Upper lobe of left lung (tissue), 6 donors: ENCODE data around the gene CHIC2. TPM values are rescaled to one million over a fixed set of nuclear protein-coding genes. Genes with fewer than 3 reads are reported as not detected.

Source experiments
- ATAC-seq, 2 donors: fragments of 200-7000 bp; cut with Tn5 transposase; one replicate each; pipeline ENCODE4 v1.9.1; 2022; ENCODE audit warnings: mild to moderate bottlenecking in 2 of 2, moderate library complexity in 2 of 2; ENCODE audit not compliant: low FRiP score in 2 of 2
- DNase-seq, 2 donors: peaks; one replicate each; pipeline ENCODE4 v3.0.0-alpha.2; 2019 to 2020
- H3K27ac ChIP-seq, 4 donors: fragments of 200-600 bp; sonication (generic); one replicate each; pipeline ENCODE4 v1.5.1; 2016 to 2019
- H3K27me3 ChIP-seq, 4 donors: fragments of 200-600 bp; sonication (generic); one replicate each; pipeline ENCODE4 v1.5.1; 2017 to 2019
- H3K36me3 ChIP-seq, 4 donors: fragments of 200-600 bp; sonication (generic); one replicate each; pipeline ENCODE4 v1.5.1; 2016 to 2019
- H3K4me1 ChIP-seq, 4 donors: fragments of 200-600 bp; sonication (generic); one replicate each; pipeline ENCODE4 v1.5.1; 2018 to 2019
- H3K4me3 ChIP-seq, 4 donors: fragments of 200-600 bp; sonication (generic); one replicate each; pipeline ENCODE4 v1.5.1; 2017 to 2019; ENCODE audit warnings: mild to moderate bottlenecking in 2 of 4, moderate library complexity in 1 of 4
- H3K9me3 ChIP-seq, 4 donors: fragments of 200-600 bp; sonication (generic); one replicate each; pipeline ENCODE4 v1.5.1; 2018 to 2019
- EP300 ChIP-seq, 4 donors: sonication (generic); formaldehyde crosslinking; IDR thresholded peaks; one replicate each; pipeline ENCODE4 v1.5.1; 2017; ENCODE audit warnings: antibody characterized with exemption in 4 of 4, control low read depth in 2 of 4
- POLR2A ChIP-seq, 4 donors: fragments of 450-650 bp; IDR thresholded peaks; one replicate each; pipeline ENCODE4 v1.5.1; 2016 to 2017; ENCODE audit warnings: antibody characterized with exemption in 4 of 4, mild to moderate bottlenecking in 2 of 4
- POLR2AphosphoS5 ChIP-seq, 2 donors: sonication (generic); formaldehyde crosslinking; IDR thresholded peaks; one replicate each; pipeline ENCODE4 v1.5.1; 2017; ENCODE audit warnings: antibody characterized with exemption in 2 of 2
- WGBS, 2 donors: methylation state at CpG; one replicate each; pipeline ENCODE4 v1.1.5; 2017 to 2018; 5-methylcytosine and 5-hydroxymethylcytosine counted together
- total RNA-seq, 6 donors: library from RNA; depleted of rRNA in 4 of 6; stranded (reverse); fragments of >200 nt in 4 of 6; gene quantifications; one replicate each; pipeline versions ENCODE4 v1.1.0 to v1.2.1, GENCODE V29; 2016 to 2021
- TF ChIP-seq, protein P1 (sequence below), 6 experiments: fragments of 450-650 bp in 4 of 6; fragments of 200-600 bp in 2 of 6; sonication (generic) in 2 of 6; IDR thresholded peaks; one replicate each; pipeline ENCODE4 v1.5.1; 2016 to 2019; ENCODE audit warnings: antibody characterized with exemption in 6 of 6
- donor health status: DM: no; HTN: no; CAD: no; lungs with moderate emphysema.
- donor health status: DM: no; HTN: yes; CAD: no; lungs with severe emphysema.

CHIC2 gene
- total RNA-seq, 6 donors from 2014 or later, result 22.5 to 93.2 (median 37.6) TPM

DNA sequence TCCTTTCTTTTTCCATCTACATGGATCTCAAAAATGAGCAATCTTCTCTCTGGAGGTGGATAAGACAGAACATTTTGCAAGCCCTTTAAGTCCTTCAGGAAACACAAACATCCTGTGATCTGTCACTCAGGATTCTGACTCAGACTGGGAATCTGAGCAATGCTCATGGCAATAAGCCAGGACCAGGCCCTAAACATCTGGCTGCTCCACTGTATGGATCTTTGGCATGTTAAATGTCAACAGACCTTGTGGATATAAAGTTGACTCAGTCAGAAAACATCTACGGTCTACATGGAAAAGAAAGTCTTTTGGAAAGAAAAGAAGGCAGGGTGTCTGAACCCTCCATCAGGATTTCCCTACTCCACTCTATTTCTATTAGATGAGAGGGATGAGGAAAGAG, 17.8 kb upstream of the CHIC2 start:
- Histone ChIP-seq H3K4me1 (peaks cover 0 to 13% (median 0%) of the 10 kb centered on the region in 4 donors), H3K27me3 (no peaks in the 10 kb centered on the region), H3K4me3 (no peak overlapping the region), H3K36me3 (no peaks in the 10 kb centered on the region), H3K27ac (no peak overlapping the region), H3K9me3 (no peaks in the 10 kb centered on the region)
- no peak for DNase-seq
- TF ChIP-seq EP300 (IDR thresholded peaks at IDR 0.05), result no peak
- peak; percentile 37 to 49 for TF ChIP-seq POLR2AphosphoS5 (IDR thresholded peaks at IDR 0.05)
- TF ChIP-seq, protein P1, sequence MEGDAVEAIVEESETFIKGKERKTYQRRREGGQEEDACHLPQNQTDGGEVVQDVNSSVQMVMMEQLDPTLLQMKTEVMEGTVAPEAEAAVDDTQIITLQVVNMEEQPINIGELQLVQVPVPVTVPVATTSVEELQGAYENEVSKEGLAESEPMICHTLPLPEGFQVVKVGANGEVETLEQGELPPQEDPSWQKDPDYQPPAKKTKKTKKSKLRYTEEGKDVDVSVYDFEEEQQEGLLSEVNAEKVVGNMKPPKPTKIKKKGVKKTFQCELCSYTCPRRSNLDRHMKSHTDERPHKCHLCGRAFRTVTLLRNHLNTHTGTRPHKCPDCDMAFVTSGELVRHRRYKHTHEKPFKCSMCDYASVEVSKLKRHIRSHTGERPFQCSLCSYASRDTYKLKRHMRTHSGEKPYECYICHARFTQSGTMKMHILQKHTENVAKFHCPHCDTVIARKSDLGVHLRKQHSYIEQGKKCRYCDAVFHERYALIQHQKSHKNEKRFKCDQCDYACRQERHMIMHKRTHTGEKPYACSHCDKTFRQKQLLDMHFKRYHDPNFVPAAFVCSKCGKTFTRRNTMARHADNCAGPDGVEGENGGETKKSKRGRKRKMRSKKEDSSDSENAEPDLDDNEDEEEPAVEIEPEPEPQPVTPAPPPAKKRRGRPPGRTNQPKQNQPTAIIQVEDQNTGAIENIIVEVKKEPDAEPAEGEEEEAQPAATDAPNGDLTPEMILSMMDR (IDR thresholded peaks at IDR 0.05), result no peak
- 35 to 42% methylated on average over 1 of the region's 1 CpG for WGBS, 2 donors
- ATAC-seq, result peak in 1 of 2 donors; percentile 67

DNA sequence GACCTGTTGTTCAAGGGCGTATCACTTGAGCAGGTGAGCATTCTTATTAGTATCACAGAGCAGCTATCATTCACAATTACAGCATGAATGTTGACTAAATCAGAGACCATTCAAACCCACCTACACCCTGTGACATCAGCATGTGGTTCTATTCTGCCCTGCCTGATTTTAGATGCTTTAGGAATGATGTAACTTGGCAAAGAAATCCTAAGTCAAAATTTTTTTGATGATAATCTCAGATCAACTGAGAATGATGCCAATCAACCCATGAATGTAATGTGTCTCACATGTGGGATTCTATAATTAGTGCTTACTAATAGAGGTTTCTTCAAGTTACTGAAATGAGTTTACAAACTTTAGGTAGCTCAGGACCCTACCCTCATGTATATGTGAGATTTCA, 13.4 kb upstream of the CHIC2 start:
- 92 to 100% methylated on average over 1 of the region's 1 CpG for WGBS, 2 donors
- ATAC-seq (peak in 1 of 2 donors; percentile 43), DNase-seq (no peak)
- Histone ChIP-seq H3K9me3 (no peaks in the 10 kb centered on the region), H3K27me3 (no peaks in the 10 kb centered on the region), H3K27ac (no peak overlapping the region), H3K4me3 (no peak overlapping the region), H3K36me3 (no peaks in the 10 kb centered on the region), H3K4me1 (peaks cover 0 to 13% (median 0%) of the 10 kb centered on the region in 4 donors)
- no peak for TF ChIP-seq EP300 (IDR thresholded peaks at IDR 0.05)
- no peak for TF ChIP-seq POLR2A (IDR thresholded peaks at IDR 0.05)
- TF ChIP-seq, protein P1 (IDR thresholded peaks at IDR 0.05), result no peak
- no peak for TF ChIP-seq POLR2AphosphoS5 (IDR thresholded peaks at IDR 0.05)

DNA sequence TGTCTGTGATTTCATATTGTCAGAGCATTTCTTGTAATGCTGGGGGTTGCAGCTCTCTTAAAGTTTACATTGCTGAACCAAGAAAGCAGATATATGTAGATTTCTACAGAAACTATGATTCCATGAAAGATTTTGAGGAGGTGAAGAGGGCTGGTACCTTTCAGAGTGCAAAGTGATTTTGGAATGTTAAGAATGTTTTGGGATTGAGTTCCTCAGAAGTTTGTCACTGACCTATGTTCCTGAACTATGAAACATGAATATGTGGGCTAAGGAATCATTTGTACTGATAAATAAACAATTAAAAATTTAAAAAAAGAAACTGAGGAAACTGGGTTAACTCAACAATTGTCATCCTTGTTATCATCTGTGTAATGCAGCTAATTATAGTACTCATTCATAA, 12.3 kb upstream of the CHIC2 start:
- no peak overlapping the region for H3K4me3 ChIP-seq
- H3K4me1 ChIP-seq, result peaks cover 0 to 4% (median 0%) of the 10 kb centered on the region in 4 donors
- ATAC-seq, result no peak
- no peaks in the 10 kb centered on the region for H3K36me3 ChIP-seq
- H3K27ac ChIP-seq, result no peak overlapping the region
- no peaks in the 10 kb centered on the region for H3K27me3 ChIP-seq
- no peaks in the 10 kb centered on the region for H3K9me3 ChIP-seq
- TF ChIP-seq, protein P1 (IDR thresholded peaks at IDR 0.05), result no peak
- TF ChIP-seq EP300 (IDR thresholded peaks at IDR 0.05) (no peak), POLR2A (IDR thresholded peaks at IDR 0.05) (no peak), POLR2AphosphoS5 (IDR thresholded peaks at IDR 0.05) (no peak)
- no peak for DNase-seq

DNA sequence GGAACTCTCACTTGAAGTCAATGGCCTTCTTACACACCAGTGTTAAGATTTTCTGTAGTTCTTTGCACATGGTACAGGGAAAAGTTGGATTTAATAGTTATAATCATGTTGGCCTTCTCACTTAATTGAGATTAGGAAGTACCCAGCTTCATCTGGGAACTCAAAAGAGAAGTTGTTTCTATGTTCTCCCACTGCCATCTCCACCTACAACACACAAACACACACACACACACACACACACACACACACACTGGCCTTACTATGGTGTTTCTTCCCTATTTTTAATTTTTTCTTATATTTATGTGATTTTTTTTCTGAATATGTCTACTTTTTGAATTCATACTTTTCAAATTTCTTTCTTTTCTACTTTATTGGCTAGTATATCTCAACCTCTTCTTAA, 10.0 kb upstream of the CHIC2 start:
- no peaks in the 10 kb centered on the region for H3K9me3 ChIP-seq
- no peaks in the 10 kb centered on the region for H3K4me1 ChIP-seq
- no peaks in the 10 kb centered on the region for H3K27me3 ChIP-seq
- no peak for DNase-seq
- no peak overlapping the region for H3K27ac ChIP-seq
- H3K4me3 ChIP-seq, result no peak overlapping the region
- ATAC-seq, result no peak
- TF ChIP-seq POLR2AphosphoS5 (IDR thresholded peaks at IDR 0.05), result no peak
- TF ChIP-seq EP300 (IDR thresholded peaks at IDR 0.05), result no peak
- no peak for TF ChIP-seq POLR2A (IDR thresholded peaks at IDR 0.05)
- TF ChIP-seq, protein P1 (IDR thresholded peaks at IDR 0.05), result no peak
- no peaks in the 10 kb centered on the region for H3K36me3 ChIP-seq

DNA sequence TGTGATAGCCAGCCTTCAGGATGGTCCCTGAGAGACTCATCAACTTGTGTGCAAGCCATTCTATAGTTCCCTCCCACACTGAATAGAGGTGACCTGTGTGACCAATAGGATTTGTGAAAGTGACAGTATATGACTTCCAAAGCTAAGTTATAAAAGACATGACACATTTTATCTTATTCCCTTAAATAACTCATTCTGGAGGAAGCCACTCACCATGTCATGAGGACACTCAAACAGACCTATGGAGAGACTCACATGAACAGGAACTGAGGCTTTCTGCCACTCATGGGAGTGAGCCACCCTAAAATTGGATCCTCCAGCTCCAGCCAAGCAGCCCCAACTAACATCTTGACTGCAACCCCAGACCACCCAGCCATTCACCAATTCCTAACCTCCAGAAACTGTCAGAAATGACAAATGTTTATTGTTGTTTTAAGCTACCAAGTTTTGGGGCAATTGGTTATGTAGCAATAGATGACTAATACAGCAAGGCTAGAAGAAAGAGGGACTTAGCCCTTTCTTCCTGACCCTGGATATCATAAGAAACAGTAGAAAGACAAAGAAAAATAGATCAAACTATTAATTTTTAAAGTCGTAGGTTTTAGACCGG, 9.0 kb upstream of the CHIC2 start:
- H3K27me3 ChIP-seq, result no peaks in the 10 kb centered on the region
- ATAC-seq, result no peak
- 87 to 95% methylated on average over 2 of the region's 2 CpGs for WGBS, 2 donors
- H3K9me3 ChIP-seq, result no peaks in the 10 kb centered on the region
- DNase-seq, result no peak
- TF ChIP-seq POLR2AphosphoS5 (IDR thresholded peaks at IDR 0.05) (no peak), EP300 (IDR thresholded peaks at IDR 0.05) (no peak), POLR2A (IDR thresholded peaks at IDR 0.05) (no peak)
- TF ChIP-seq, protein P1 (IDR thresholded peaks at IDR 0.05), result no peak
- H3K36me3 ChIP-seq, result no peaks in the 10 kb centered on the region
- H3K4me3 ChIP-seq, result no peak overlapping the region
- no peak overlapping the region for H3K27ac ChIP-seq
- no peaks in the 10 kb centered on the region for H3K4me1 ChIP-seq
